Measurements from ENCODE around the gene ANKS1A. TPM values are rescaled to one million over a fixed set of nuclear protein-coding genes. Genes with fewer than 3 reads are reported as not detected.
"Not testable (repeated sequence)": the region's sequence is repeated elsewhere in the genome, so short reads cannot be mapped to it uniquely, and the experiment has no call there.

The ANKS1A gene
- total and polyA plus RNA-seq, 3 donors from 2014 or later = 44.2 to 96.9 (median 95.9) TPM

GRCh38 chr6:34875292-34876213 lies 13.5 kb upstream of the ANKS1A start:
- Histone ChIP-seq H3K27me3 (no peaks in the 10 kb centered on the region), H3K36me3 (ENCODE audit: low read depth, missing control alignments) (no peaks in the 10 kb centered on the region), H3K27ac (no peak overlapping the region), H3K4me3 (no peak overlapping the region), H3K4me1 (no peaks in the 10 kb centered on the region), H3K9me3 (no peaks in the 10 kb centered on the region)
- no peak for DNase-seq
- TF ChIP-seq POLR2A (IDR thresholded peaks at IDR 0.05) (no peak), CTCF (IDR thresholded peaks at IDR 0.05) (no peak)
- intact Hi-C loops (cut with DNase I; ENCODE audit: low total_unique reads) = no loop called here
- WGBS, 2 donors = 84 to 86% methylated on average over 4 of the region's 4 CpGs

DNA sequence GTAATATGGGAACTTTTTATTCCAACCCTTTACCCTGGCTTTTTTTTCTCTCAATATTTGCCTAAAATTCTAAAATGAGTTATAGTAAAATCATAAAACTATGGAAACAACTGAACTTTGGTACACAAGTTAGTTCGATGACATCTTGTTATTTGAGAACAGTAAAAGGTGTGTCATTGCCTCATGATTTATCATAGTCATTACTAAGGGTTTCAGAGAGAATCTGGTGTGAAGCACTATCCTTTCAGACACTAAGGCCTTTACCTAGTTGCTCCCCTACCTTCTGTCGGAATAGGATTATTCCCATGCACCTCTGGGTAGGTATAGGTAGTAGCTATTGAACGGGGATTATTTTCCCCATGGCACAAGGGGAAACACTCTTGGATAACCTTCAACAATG lies 12.6 kb upstream of the ANKS1A start:
- Histone ChIP-seq H3K27ac (no peak overlapping the region), H3K4me1 (no peaks in the 10 kb centered on the region), H3K4me3 (no peak overlapping the region), H3K36me3 (ENCODE audit: low read depth, missing control alignments) (no peaks in the 10 kb centered on the region), H3K27me3 (no peaks in the 10 kb centered on the region), H3K9me3 (no peaks in the 10 kb centered on the region)
- WGBS, 2 donors = 93 to 94% methylated on average over 3 of the region's 3 CpGs
- DNase-seq = no peak
- TF ChIP-seq CTCF (IDR thresholded peaks at IDR 0.05) (no peak), POLR2A (IDR thresholded peaks at IDR 0.05) (no peak)
- intact Hi-C loops (cut with DNase I; ENCODE audit: low total_unique reads) = no loop called here

DNA sequence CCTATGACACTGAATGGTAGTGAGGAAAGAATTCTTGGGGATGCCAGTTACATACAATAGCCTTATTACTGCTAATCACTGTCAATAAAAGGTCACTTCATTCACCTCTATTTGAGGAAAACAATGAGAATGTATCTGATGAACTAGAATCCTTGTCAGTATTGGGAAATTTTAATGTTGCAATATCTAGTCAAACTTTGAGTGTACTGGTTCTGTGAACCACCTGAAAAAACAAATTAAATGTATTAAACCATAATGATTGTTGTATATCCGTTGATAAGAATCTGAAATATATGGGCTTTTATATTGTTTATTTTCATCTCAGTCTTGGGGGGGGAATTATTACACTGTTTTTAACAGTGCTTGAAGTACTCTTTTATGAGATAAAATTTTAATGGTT lies 11.8 kb upstream of the ANKS1A start:
- Histone ChIP-seq H3K9me3 (no peaks in the 10 kb centered on the region), H3K4me3 (no peak overlapping the region), H3K4me1 (peaks cover 3% of the 10 kb centered on the region), H3K36me3 (ENCODE audit: low read depth, missing control alignments) (no peaks in the 10 kb centered on the region), H3K27ac (no peak overlapping the region), H3K27me3 (no peaks in the 10 kb centered on the region)
- intact Hi-C loops (cut with DNase I; ENCODE audit: low total_unique reads) = no loop called here
- no peak for DNase-seq
- no peak for TF ChIP-seq CTCF (IDR thresholded peaks at IDR 0.05)
- WGBS, 2 donors = 88 to 92% methylated on average over 1 of the region's 1 CpG

GRCh38 chr6:34877869-34878485 lies 11.1 kb upstream of the ANKS1A start:
- H3K4me1 ChIP-seq = peaks cover 7% of the 10 kb centered on the region
- TF ChIP-seq POLR2A (IDR thresholded peaks at IDR 0.05) (no peak), CTCF (IDR thresholded peaks at IDR 0.05) (no peak)
- WGBS, 2 donors = 81 to 91% methylated on average over 5 of the region's 5 CpGs
- H3K4me3 ChIP-seq = no peak overlapping the region
- no peaks in the 10 kb centered on the region for H3K27me3 ChIP-seq
- no peak overlapping the region for H3K27ac ChIP-seq
- no peaks in the 10 kb centered on the region for H3K9me3 ChIP-seq
- H3K36me3 ChIP-seq (ENCODE audit: low read depth, missing control alignments) = no peaks in the 10 kb centered on the region
- intact Hi-C loops (cut with DNase I; ENCODE audit: low total_unique reads) = no loop called here
- DNase-seq = no peak

- H3K36me3 ChIP-seq (ENCODE audit: low read depth, missing control alignments); intact Hi-C loops (cut with DNase I; ENCODE audit: low total_unique reads); H3K4me3 ChIP-seq; H3K27me3 ChIP-seq; H3K4me1 ChIP-seq; DNase-seq; H3K9me3 ChIP-seq: not testable (repeated sequence)
- 94 to 100% methylated on average over 1 of the region's 1 CpG for WGBS, 2 donors
- peak overlapping the region; percentile 28 to 39 for H3K27ac ChIP-seq
Observed at GRCh38 chr6:34884073-34884472, 5.0 kb upstream of the ANKS1A start.

All from testis (tissue), 3 donors.